ENCODE results near the gene TRPV3. TPM values are rescaled to one million over a fixed set of nuclear protein-coding genes. Genes with fewer than 3 reads are reported as not detected.

TRPV3 gene
- total RNA-seq, 1 experiment from 2014 or later: 0.31 TPM

GRCh38 chr17:3506054-3506453 is 51.6 kb downstream of the TRPV3 start:
- Histone ChIP-seq H3K36me3 (ENCODE audit: control insufficient read depth, insufficient read depth, low read length) (no peaks in the 10 kb centered on the region), H3K4me3 (ENCODE audit: low read depth in 2 of 2, low read length in 2 of 2) (no peak overlapping the region), H3K27me3 (ENCODE audit: control insufficient read depth, insufficient read depth, low read length) (no peaks in the 10 kb centered on the region), H3K4me1 (ENCODE audit: control insufficient read depth, insufficient read depth, low read length) (no peaks in the 10 kb centered on the region), H3K9me3 (ENCODE audit: control insufficient read depth, insufficient read depth, low read depth, low read length) (no peaks in the 10 kb centered on the region), H3K27ac (ENCODE audit: low read length) (no peak overlapping the region)
- POLR2A ChIA-PET: no interaction called here
- DNase-seq (ENCODE audit: low read depth, low spot score) (no peak), ATAC-seq (no peak)
- no TSS peak for BruUV-seq (replicated peaks)
- TF ChIP-seq, protein P1, sequence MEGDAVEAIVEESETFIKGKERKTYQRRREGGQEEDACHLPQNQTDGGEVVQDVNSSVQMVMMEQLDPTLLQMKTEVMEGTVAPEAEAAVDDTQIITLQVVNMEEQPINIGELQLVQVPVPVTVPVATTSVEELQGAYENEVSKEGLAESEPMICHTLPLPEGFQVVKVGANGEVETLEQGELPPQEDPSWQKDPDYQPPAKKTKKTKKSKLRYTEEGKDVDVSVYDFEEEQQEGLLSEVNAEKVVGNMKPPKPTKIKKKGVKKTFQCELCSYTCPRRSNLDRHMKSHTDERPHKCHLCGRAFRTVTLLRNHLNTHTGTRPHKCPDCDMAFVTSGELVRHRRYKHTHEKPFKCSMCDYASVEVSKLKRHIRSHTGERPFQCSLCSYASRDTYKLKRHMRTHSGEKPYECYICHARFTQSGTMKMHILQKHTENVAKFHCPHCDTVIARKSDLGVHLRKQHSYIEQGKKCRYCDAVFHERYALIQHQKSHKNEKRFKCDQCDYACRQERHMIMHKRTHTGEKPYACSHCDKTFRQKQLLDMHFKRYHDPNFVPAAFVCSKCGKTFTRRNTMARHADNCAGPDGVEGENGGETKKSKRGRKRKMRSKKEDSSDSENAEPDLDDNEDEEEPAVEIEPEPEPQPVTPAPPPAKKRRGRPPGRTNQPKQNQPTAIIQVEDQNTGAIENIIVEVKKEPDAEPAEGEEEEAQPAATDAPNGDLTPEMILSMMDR (IDR thresholded peaks at IDR 0.05): no peak
- TF ChIP-seq, protein P2, sequence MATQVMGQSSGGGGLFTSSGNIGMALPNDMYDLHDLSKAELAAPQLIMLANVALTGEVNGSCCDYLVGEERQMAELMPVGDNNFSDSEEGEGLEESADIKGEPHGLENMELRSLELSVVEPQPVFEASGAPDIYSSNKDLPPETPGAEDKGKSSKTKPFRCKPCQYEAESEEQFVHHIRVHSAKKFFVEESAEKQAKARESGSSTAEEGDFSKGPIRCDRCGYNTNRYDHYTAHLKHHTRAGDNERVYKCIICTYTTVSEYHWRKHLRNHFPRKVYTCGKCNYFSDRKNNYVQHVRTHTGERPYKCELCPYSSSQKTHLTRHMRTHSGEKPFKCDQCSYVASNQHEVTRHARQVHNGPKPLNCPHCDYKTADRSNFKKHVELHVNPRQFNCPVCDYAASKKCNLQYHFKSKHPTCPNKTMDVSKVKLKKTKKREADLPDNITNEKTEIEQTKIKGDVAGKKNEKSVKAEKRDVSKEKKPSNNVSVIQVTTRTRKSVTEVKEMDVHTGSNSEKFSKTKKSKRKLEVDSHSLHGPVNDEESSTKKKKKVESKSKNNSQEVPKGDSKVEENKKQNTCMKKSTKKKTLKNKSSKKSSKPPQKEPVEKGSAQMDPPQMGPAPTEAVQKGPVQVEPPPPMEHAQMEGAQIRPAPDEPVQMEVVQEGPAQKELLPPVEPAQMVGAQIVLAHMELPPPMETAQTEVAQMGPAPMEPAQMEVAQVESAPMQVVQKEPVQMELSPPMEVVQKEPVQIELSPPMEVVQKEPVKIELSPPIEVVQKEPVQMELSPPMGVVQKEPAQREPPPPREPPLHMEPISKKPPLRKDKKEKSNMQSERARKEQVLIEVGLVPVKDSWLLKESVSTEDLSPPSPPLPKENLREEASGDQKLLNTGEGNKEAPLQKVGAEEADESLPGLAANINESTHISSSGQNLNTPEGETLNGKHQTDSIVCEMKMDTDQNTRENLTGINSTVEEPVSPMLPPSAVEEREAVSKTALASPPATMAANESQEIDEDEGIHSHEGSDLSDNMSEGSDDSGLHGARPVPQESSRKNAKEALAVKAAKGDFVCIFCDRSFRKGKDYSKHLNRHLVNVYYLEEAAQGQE (IDR thresholded peaks at IDR 0.05; ENCODE audit: insufficient read depth in 1 of 2, low read depth in 2 of 2, low read length in 1 of 2): no peak
- TF ChIP-seq SIN3A (IDR thresholded peaks at IDR 0.05; ENCODE audit: borderline replicate concordance, insufficient read depth, low read depth, low read length): no peak
- no peak for TF ChIP-seq POLR2AphosphoS5 (IDR thresholded peaks at IDR 0.05; ENCODE audit: low read depth, low read length)
- no peak for TF ChIP-seq TCF7L2 (IDR thresholded peaks at IDR 0.05; ENCODE audit: low read depth, low read length)
- CTCF ChIA-PET: no interaction called here
- intact Hi-C loops (cut with micrococcal nuclease; ENCODE audit: unreplicated experiment) (no loop called here), in situ Hi-C loops (cut with HindIII; ENCODE audit: low pct_unique_long_range_greater_than_20kb, low sequenced_read_pairs) (no loop called here)

DNA sequence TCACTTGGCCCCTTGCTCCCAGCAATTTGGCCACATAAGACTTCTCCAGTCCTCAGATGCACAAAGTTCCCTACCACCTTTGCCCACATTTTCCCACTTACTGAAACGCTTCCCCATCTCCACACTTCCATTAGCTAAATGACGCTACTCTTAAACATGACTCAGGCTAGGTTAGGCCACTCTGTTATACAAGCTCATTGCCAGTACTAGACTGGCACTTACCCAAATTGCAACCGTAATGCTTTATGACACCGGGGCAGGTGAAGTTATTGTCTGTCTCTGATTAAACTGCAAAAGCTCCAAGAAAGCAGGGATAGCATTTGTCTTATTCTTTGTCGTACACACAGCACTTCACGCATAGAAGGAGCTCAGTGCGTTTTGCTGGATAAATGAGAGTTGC is 52.6 kb downstream of the TRPV3 start:
- H3K27ac ChIP-seq (ENCODE audit: low read length): no peak overlapping the region
- H3K4me3 ChIP-seq (ENCODE audit: low read depth in 2 of 2, low read length in 2 of 2): no peak overlapping the region
- DNase-seq (ENCODE audit: low read depth, low spot score) (no peak), ATAC-seq (no peak)
- no peaks in the 10 kb centered on the region for H3K9me3 ChIP-seq (ENCODE audit: control insufficient read depth, insufficient read depth, low read depth, low read length)
- in situ Hi-C loops (cut with HindIII; ENCODE audit: low pct_unique_long_range_greater_than_20kb, low sequenced_read_pairs) (no loop called here), intact Hi-C loops (cut with micrococcal nuclease; ENCODE audit: unreplicated experiment) (no loop called here)
- ChIA-PET POLR2A (no interaction called here), CTCF (no interaction called here)
- no peak for TF ChIP-seq TCF7L2 (IDR thresholded peaks at IDR 0.05; ENCODE audit: low read depth, low read length)
- no peak for TF ChIP-seq POLR2AphosphoS5 (IDR thresholded peaks at IDR 0.05; ENCODE audit: low read depth, low read length)
- TF ChIP-seq, protein P1 (IDR thresholded peaks at IDR 0.05): no peak
- TF ChIP-seq, protein P2 (IDR thresholded peaks at IDR 0.05; ENCODE audit: insufficient read depth in 1 of 2, low read depth in 2 of 2, low read length in 1 of 2): no peak
- no peak for TF ChIP-seq SIN3A (IDR thresholded peaks at IDR 0.05; ENCODE audit: borderline replicate concordance, insufficient read depth, low read depth, low read length)
- BruUV-seq (replicated peaks): no TSS peak
- H3K4me1 ChIP-seq (ENCODE audit: control insufficient read depth, insufficient read depth, low read length): no peaks in the 10 kb centered on the region
- no peaks in the 10 kb centered on the region for H3K27me3 ChIP-seq (ENCODE audit: control insufficient read depth, insufficient read depth, low read length)
- H3K36me3 ChIP-seq (ENCODE audit: control insufficient read depth, insufficient read depth, low read length): no peaks in the 10 kb centered on the region

Measured in Panc1 (cell line).